HPDE6-E6E7 (cell line): Measurements from ENCODE around the gene LXN.
"Not testable (repeated sequence)": the region's sequence is repeated elsewhere in the genome, so short reads cannot be mapped to it uniquely, and the experiment has no call there.

Experiments
- DNase-seq: peaks from one replicate; pipeline ENCODE4 v3.0.0; 2011; ENCODE audit warnings: missing footprints; ENCODE audit errors: extremely low spot score

LXN gene, protein sequence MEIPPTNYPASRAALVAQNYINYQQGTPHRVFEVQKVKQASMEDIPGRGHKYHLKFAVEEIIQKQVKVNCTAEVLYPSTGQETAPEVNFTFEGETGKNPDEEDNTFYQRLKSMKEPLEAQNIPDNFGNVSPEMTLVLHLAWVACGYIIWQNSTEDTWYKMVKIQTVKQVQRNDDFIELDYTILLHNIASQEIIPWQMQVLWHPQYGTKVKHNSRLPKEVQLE

DNA sequence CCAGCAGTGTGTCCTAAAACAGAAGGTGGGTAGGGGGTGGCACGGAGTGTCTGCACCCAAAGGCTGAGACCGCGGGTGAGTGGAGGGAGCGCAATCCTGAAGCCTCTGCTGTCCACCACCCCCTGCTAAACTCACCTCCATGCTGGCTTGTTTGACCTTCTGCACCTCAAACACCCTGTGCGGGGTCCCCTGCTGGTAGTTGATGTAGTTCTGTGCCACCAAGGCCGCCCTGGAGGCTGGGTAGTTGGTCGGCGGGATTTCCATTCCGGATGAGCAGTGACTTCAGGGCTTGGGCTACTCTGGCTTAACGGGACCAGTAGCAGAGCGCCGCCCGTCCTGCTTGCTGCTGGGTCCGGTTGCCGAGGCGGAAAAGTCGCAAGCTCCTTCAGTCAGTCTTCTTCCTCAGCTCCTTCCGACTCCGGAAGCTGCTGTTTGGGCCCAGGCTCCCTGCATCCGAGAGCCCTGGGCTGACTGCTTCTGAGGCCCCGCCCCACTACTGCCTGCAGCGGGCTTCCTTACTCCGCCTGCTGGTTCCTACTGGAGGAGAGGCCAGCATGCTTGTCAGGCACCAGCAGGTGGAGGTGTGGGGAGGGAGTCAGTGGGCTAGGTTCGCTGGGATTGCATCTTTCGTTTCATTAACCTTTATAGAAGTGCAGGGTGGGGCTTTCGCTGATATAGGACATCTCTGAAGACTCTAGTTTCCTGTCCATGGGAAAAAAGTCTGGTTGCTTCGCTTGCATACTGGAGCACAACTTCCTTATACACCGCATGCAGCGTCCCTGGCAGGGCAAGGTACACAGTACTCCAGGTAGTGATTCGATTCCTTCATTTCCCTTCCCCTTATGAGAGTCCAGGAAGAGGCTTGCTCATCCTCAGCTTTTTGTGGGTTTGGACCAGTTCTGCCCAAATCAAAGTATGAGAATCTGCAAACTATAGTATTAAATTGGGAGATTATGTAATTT, at the start of gene LXN:
TSS of gene LXN (minus strand) at position 434 of the 962 bp plus-strand sequence. CDS start at position 264, 170 bp downstream.
- peak; percentile 98 for DNase-seq

DNA sequence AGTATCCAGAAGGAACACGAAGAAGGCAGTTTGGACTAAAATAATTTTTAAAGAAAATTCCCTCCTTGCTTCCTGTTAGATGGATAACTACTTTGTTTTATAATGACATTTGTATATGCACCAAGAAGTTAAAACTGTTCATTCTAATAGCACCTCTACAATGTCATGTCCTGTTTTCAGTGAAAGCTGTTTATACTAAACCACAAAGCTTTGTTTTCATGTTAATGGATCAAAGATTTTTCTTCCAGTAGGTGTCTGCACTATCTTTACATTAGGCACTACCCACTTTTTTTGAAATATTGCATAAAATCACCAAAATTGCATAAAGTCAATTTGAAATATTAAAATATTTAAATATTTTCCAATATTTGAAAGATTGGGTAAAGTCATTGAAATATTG, 49.7 kb upstream of the LXN start:
- DNase-seq, result no peak

DNA sequence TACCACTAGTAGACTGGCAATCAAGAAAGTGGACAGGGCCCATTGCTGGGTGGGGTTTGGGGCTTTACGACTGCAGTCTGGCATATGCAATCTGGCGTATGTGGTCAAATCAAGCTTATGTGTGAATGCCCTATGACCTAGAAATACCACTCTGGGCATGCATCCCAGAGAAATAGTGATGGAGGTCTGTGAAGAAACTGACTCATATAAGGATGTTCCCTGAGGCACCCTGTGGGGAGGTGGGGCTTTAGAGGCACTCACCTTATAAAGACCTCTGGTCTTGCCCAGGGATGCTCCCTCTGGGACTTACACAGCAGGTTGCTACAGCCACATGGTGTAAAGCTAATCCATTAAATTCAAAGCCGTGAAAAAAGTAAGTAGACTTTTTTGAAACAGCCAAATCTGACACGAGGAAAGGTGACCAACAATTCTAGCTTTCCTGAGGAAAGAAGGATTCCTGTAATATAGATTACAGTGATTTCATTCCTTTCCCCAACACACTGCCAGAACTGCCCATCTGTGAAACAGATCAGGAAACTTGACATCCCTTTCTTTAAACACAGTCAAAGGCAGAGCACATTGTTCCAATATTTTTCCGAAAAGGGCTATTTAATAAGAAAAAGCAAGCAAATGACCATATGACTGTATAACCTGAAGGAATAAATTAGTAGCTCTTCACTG, 46.2 kb upstream of the LXN start:
- no peak for DNase-seq

DNA sequence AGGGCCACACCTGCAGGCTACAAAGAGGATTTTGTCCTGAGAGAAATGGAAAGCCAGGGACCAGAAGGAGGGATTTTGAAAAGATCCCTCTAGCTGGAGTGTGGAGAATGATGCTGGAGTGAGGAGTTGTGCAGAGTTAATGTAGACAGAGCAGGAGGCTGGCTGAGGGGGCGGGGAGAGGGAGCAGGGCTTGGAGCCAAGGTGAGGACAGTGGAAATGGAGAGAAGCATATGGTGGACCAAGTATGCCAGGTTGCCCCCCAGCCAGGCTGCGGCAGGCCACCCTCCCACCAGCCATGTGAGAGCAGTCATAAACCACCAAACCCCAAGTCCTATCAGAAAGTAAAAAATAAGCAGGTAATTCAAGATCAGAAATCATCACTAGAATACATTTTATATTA, 45.1 kb upstream of the LXN start:
- no peak for DNase-seq

DNA sequence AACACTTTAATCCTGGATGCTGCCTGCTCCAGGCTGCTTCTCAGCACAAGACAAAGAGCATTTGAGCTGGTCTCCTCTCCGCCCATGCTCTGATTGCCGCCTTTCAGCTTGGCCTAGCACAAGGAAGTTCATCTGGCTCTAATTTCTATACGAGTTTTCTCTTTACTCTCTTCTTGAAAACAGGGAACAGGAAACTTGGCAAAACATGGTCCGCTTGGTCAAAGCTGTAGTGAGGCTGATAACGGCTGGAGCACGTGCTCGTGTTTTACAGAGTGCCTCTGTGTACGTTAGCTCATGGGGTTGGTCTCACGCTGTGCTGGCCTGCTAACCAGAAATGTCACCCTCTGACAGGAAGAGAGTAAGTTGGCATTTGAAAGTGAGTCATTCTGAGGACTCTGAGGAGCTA, 40.6 kb upstream of the LXN start:
- no peak for DNase-seq

DNA sequence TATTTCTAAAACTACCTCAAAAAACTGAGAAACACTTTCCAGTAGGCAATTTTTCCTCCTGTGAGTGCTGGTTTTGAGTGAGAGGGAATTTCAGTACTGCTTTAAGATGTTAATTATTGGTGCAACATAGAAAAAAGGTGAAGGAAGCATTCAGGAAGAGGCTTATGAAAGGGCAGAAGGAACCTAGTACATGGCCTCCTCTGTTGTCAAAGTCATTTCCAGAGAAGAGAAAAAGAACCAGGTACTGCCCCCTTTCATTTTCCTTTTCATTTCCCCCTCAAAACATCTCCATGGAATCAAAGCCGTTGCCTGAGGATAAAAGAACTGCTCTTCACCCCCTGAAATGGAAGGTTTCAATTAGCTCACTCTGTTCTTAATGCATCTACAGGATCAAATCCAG, 40.0 kb upstream of the LXN start:
- no peak for DNase-seq

DNA sequence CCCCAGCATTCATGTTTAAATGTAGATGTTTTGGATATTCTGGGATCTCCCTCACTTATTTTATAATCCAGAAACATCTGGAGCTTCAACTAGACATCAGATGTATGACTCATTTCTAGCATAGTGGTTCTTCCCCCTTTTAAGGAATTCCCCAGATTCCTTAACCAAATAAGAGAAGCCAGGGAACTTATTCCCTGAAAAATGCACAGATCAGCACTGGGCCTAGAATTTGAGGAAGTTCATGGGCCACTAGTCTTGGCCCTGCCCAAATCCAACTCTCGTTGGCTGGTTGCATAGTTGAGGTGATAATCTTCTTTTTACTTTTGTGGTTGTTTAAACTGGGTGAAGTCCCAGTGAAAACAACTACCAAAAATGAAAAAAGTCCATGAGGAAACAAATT, 39.4 kb upstream of the LXN start:
- no peak for DNase-seq

DNA sequence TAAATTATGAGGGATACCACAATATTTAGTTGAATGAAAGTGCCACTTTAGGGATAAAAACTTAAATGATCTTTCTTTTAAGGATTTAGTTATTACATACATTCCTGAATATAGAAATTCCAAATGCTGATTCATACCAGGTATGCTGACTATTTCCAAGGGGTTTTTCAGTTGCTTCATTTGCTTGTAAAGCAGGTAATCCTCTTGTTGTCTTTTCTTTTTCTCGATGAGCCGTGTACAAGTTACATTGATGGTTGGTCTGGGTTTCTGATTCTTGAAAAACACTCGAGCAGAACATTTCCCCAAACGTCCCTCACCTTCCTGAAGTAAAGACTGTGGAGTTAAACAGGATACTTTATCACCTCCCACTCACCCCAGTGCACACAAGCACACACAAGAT, 38.2 kb upstream of the LXN start:
- DNase-seq, result no peak

DNA sequence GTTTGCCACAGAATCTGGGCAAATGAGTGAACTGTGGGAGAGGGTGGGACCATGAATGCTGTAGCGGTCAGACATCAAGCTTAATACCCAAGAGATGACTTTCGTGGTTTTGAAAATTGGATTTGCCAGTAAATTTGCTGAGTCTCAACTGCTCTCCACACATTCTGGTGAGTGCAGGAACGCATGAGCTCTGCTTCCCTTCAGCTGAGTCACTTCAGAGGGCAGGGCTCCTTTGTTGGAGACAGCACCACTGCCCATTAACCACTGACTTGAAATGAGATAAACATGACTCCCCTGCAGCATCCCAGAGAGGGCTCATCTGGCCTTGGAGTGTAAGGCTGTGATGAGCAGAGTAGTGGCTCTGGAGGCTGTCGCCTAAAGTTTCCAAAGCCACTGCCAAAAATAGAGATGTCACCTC, 37.2 kb upstream of the LXN start:
- no peak for DNase-seq

DNA sequence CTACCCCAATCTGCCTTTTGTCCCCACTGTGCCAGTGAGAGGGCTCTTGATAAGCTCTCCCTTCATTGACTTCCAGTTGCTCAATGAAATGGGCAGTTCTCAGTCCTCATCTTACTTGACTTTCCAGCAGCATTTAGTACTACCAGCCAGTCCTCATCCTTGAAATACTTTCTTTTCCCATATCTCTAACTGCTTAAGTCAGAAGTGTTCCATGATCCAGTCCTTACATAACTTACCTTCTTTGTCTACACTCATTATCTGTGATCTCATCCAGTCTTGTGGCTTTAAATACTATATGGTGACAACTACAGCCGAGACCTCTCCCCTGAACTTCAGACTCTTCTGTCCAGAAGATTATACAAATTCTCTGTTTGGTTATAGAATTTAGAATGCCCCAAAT, 31.1 kb upstream of the LXN start:
- DNase-seq, result no peak

DNA sequence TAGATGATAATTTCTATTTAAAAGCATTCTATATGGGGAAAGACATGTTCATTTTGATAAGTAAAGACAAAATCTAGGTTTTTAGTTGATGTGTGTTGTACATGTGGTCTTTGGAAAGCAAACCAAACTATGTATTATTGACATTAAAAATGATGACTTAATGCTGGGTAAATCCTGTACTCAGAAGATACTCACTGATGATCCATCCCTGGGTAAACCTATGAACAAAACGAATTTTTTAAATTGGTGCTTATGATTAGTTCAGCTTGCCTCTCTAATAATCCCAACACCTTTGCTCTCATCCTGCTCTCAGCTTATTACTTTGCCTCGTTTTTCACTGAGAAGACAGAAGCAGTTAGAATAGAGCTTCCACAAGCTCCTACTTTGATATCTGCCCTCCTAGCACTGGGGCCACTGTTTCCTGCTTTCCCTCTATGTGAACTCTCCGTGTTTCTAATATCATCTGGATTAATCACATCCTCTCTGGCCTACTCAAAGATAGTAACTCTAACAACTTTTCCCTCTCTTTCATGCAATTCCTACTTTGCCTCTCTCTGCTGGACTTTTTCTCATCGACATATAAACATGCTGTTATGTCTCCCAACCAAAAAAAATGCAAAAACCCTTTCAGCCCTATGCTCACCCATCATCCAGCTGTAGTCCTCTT, 30.5 kb upstream of the LXN start:
- no peak for DNase-seq

DNA sequence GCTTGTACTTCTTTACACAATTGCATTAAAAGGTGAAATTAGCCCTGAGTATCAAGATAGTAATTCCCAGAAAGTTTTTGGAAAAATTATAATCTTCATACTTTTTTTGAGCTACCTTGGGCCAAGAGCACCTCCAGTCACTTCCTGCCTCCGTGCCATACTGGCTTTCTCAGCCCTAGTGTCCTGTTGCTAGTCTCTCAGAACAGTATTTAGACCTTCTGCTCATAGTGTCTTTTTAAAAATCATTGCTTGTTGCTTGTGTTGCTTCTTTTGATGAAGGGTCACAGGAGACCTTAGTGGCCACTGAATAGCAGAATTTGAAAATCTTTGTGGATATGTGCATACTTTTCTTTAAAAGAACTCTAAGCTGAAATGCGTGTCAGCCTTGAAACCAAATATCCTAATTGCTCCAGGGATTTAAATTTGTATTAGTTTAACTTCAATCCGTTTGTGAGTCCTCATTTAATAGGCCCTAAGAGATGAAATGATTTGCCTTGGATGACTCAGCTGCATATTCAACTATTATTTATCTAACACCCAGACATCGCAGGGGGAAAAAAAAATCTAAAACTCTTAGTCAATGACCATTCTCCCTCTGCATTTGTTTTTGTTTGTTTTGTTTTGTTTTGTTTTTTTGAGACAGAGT, 29.1 kb upstream of the LXN start:
- no peak for DNase-seq

DNA sequence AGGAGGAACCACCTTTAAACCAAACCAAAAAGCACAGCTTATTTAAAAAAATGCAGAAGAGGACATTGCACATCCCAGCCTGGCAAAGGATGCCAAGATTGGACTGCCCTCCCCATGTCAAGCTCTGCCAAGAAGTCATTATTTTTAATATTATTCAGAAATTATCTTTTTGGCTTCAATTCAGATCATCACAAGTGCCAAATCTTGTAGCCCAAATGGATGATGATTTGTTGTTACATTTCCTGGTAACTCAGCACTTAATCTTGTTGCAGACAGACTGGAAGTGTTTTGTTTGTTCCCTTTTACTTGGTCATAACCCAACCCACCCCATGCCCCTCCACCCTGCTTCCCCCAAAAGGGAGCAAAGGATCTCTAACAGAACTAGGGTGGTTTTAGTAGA, 28.1 kb upstream of the LXN start:
- no peak for DNase-seq

DNA sequence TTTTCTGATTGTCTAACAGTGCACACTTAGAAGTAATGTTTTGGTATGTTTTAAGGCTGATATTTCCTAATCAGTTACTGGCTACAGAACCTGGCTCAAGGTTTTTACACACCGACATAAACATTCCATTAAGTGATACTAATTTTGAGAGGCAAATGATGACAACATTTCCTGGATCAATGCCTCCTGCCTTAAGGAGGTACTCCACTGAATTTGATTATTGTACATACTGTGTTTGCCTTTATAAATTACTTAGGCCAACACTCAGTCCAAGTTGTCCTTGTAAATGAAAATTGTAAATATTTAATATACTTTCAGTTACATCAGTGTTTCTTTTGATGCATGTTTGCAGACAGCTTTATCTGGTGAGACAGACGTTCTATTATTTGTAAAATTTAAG, 24.2 kb upstream of the LXN start:
- DNase-seq, result no peak

DNA sequence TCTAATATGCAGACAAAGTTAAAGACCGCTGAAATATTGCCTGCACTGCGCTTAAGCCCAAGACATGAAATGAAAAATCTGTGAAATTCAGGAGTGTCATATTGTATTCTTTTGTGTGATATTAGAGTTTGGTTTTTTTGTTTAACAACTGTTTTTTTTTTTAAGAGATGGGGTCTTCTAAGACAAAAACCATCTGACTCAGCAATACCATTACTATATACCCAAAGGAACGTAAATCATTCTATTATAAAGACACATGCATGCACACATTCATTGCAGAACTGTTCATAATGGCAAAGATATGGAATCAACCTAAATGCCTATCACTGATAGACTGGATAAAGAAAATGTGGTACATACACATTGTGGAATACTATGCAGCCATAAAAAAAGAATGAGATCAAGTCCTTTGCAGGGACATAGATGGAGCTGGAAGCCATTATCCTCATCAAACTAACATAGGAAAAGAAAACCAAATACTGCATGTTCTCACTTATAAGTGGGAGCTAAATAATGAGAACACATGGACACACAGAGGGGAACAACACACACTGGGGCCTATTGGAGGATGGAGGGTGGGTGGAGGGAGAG, 21.5 kb upstream of the LXN start:
- not testable (repeated sequence) for DNase-seq

DNA sequence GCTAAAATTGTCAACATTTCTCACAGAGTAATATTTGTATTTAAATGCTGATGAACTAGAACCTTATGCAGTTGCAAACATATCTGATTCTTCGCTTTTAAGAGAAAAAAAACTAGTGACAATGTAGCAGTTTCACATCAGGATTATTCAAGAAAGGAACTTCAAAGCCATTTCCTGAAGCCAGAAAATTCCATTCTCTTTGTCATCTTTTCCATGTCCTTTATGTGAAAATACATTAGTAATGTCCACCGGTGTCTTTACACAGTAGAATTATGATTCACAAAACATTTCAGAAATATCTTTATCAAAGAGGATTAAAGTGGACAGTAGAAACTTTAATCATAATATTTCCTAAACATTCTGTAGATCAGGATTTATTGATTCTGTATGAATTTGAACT, 12.7 kb upstream of the LXN start:
- DNase-seq, result no peak

DNA sequence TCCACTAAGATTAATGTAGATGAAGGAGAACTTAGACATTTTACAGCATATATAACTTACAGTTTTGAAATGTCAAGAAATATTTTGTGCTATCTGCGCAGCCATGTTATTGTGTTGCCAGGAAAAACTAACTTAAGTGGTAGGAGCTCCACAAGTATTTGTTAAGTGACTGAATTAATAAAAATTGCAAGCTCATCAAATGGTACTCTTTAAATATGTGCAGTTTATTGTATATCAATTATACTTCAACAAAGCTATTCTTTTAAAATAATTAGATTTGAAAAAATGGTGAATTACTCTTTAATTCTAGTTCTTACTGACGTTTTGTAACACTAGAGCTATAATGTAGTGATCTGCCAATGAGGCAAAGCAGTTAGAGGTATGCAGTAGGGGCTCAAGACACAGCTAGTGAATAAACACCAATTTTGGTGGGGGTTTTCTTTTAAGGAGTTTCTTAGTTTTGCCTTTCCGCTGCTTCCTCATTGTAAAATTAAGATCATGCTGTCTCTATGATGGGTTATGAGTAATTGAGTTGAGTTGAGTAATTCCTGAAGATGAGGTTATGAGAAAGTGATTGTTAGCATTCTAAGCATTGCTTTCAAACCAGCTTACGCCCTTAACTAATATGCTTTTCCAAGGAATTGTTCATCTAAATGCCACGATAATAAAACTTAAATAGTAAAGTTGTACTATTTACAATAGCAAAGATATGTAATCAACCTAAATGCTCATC, 10.9 kb upstream of the LXN start:
- no peak for DNase-seq

DNA sequence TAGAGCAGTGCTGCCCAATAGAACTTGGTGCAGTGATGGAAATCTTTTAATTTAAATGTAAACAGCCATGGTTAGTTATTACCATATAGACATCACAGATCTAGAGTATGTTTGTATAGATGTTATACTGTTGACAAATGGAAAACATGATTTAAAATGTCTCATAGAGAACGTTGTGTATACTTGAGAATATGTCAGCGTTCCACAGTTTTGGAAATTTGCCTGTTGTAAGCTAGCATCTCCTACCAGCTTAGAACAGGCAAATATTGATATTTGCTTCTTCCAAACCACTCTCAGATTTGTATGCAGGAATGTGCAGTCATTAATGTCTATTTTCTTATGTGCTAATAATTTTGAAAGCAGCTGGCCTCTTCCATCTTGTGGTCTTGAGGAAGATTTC, 8.4 kb upstream of the LXN start:
- no peak for DNase-seq

DNA sequence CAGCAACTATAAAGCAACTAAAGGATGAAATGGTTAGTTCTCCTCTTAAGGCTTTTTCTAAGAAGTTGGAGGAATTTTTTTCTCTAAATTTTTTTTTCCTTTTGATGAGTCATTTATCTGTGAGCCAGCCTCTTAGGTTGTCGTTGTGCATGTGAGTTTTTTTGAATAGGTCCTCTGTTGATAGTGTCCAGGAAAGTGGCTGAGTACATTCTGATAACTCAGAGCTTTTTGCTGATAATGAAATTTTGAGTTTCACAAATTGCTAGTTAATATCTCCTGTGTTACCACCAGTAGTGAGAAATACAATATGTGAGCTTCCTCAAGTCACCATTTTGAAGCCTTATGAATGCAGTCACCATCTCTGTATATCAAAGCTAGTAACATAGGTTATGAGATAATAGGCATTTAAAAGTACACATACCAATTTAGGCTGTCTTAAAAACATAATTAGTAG, 7.1 kb upstream of the LXN start:
- no peak for DNase-seq

DNA sequence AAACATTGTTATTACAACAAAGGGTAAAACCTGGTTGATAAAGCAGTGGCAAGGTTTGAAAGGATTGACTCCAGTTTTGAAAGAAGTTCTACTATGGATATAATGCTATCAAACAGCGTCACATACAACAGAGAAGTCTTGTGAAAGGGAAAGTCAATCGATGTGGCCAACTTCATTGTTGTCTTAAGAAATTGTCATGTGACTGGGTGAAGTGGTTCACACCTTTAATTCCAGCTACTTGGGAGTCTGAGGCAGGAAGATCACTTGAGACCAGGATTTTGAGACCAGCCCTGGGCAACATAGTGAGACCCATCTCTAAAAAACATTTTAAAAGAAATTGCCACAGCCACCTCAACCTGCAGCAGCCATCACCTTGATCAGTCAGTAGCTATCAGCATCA, 6.2 kb upstream of the LXN start:
- no peak for DNase-seq
